GM21367 (cell line): ENCODE data around the gene NFATC2.

Experiments used
- ATAC-seq: cut with Tn5 transposase; IDR thresholded peaks from one replicate; pipeline ENCODE4 v1.9.1; 2021; ENCODE audit not compliant: unreplicated experiment

The NFATC2 gene

DNA sequence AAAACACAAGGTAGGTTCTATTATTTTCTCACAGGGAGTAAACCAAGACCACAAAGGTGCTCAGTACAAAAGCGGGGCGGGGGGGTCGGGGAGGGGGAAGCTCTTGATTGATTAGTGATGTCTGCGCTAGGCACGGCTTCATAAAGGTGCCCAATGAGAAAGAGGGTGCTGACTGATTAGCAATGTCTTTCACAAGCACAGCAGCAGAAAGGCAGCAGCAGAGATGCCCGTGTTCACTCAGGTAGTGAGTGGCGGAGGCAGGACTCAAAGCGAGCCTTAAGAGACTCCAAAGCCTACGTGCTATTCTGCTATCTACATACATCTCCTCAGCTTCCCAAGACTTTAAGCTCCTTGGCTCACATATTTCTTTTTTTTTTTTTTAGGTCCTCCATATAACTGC lies 20.3 kb downstream of the NFATC2 start:
- no peak for ATAC-seq

DNA sequence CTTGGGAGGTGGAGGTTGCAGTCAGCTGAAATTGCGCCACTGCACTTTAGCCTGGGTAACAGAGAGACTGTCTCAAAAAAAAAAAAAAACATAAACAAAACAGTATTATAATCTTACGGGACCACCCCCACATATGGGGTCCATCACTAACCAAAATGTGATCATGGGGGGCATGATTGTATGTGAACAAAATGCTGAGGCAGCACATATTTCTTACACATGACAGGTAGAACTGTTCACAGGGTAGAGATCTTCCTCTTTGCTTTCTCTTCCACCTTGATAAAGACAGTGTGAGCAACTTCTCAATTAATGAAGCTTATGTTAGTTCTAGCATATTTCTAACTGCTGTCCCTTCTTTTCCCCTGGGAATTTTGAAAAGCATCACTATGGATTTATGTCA lies 24.7 kb downstream of the NFATC2 start:
- ATAC-seq = no peak

DNA sequence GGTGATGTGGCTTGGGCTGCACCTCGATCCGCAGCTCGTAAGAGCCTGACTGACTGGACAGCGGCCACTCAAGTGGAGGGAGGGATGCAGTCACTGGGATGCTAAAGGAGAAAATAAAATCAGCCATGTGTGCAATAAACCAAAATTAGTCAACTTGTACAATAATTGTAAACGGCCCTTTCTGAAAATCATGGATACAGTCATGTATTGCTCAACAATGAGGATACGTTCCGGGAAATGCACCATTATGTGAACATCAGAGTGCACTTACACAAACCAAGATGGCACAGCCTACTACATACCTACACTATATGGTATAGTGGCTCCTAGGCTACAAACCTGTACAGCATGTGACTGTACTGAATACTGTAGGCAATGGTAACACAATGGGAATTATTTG lies 25.7 kb downstream of the NFATC2 start:
- no peak for ATAC-seq

DNA sequence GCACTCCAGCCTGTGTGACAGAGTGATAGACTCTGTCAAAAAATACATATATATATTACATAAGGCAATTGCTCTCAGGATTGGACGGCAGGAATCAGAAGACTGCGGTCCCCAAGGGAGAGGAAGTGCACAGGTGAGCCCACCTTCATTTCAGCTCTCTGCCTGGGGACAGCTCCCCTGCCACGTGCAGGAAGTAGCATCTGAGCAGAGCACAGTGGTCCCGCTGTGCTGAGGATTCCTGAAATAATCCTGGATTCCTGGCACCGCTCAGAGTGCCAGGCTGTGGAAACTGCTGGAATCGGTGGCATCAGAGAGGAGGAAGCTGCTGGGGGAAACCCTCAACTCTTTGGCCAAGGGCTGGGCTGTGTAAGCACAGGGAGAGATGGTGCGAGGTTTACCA lies 27.7 kb downstream of the NFATC2 start:
- ATAC-seq = no peak

DNA sequence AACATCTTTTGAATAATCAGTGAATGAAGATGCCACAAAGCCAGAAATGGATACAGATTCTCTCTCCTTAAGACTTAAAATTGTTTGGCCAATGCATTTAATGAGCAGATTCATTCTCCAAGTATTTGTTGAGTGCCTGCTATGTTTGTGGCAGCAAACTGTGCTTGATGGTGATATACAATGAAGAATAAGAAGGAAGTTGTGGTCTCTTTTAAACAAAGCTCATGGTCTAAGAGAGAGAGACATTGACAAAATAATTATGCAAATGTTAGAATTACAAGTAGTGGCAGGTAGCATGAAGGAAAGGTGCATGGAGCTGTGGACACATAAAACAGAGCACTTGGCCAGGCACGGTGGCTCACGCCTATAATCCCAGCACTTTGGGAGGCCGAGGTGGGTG lies 28.3 kb downstream of the NFATC2 start:
- ATAC-seq = no peak

DNA sequence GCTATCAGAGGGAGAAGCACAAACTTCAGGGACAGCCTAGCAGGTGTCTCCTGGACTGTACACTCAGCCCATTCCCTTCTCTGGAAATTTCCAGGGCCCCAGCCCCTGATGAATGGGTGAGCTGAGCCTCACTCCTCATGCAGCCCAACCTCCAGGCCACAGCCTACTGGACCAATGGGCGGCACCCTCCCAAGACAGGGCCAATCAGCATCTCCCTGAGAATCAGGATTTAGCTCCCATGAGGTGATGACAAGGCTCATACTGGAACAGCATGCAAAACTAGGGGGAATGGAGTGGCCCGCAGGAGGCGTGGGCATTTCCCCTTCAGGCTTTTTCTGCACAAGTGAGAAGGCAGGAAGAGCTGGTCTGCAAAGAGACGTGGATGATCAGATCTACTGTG lies 29.0 kb downstream of the NFATC2 start:
- ATAC-seq = no peak

DNA sequence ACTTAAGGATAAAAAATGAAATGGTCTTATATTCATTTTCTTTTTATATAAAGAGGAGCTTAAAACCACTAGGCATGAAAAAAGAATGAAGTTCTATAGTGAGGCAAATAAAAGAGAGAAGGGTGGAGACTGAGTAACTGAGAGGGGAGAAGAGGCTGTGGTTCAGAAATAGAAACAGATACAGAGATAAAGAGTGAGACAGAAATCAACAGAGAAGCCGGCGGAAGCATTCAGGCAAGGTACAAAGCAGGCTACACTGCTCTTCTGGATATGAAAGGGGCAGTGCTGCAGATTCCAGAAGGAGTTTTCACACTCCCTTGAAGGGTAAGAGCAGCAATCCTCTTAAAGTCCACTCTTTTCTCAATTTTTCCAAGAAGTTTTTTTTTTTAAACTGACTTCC lies 29.9 kb downstream of the NFATC2 start:
- ATAC-seq = no peak

DNA sequence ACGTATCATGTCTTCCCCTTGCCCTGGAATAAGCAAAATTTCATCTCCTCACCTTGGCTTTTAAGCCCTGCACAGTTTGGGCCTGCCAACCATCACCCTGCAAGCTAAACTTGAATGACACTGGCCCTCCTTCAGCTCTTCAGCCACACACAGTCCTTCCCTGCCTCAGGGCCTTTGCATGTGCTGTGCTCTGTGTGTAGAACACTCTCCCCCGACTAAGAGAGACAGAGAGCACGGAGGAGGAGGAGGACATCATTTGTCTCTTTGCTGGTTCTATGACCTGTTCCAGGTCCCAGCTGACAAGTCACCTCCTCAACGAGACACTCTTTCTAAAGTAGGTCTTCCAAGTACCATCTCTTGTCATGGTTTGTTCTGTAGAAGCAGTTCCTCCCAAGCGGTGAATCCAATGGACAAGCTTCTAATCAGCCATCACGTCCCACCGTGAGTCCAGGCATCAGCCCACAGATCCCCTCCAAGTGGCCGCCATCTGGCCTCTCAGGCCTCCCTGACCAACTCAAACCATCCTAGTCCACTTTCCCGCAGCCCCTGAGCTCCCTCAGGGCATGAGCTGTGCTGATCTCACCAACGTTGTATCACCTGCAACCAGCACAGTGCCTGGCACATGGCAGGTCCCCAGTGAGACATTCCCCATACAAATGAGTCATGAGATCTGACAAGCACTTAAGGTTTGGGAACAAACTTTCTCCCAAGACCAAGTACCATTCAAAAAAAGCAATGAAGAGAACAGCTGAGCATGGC lies 30.5 kb downstream of the NFATC2 start:
- ATAC-seq = no peak

DNA sequence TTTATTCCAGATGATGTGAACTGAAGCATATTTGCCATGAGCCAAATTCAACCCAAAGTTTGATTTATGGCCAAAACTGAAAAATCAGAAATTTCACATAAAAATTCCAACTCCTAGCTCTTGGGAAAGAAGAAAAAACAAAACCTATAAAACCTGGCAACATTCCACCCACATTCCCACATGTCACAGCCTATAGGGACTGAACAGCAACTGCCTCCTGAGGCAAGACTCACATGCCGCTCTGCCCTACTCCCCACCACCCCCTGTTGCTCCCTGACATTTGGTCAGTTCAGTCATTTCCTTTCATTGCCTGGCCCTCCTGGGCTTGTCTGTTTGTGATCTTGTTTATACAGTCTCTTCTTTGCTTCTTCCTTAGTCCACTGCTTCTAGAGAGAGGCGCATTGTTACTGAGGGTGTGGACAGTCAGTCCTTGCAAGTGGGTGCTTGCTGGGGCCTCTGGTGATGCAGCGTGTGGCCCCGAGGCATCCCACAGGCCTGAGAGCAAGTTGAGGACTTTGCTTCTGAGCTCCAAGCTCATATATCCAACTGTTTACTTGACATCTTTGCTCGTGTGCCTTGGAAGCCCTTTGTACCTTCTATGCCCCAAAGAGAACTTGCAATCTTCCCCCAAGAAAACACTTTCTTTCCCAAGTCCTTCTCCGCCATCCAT lies 31.4 kb downstream of the NFATC2 start:
- ATAC-seq = no peak

DNA sequence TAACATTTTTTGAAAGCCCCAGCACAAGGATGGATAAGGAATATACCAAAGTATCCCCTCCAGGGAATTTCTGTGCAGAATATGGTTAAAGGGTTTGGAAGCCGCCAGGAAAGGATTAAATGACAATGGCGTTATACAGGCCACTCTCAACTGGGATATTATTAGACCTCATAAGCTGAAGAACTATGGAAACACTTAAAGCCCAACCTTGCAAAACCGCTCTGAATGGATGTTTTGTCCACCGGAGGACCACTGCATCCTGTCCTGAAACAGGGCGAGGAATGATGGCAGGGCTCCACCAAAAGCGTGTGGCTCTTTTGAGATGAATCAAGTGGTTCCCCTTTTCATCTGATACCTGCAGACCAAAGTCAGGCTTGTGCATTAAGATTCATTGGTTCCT lies 32.4 kb downstream of the NFATC2 start:
- ATAC-seq = no peak

DNA sequence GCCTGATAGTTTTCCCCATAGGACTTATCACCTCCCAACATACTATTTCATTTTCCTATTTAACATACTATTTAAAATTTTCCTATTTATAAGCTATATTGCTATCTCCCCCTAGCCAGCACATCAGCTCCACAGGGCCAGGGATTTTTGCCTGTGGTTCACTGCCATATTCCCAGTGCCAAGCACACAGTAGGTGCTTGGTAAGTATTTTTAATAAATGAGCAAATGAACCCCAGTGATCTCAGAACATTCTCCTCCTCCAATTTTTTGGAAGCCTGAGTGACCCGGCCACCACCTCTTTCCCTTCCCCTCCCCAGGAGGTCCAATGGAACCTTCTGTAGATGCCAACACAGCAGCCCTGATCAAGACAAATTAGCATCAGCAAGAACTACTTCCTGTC lies 33.3 kb downstream of the NFATC2 start:
- no peak for ATAC-seq

DNA sequence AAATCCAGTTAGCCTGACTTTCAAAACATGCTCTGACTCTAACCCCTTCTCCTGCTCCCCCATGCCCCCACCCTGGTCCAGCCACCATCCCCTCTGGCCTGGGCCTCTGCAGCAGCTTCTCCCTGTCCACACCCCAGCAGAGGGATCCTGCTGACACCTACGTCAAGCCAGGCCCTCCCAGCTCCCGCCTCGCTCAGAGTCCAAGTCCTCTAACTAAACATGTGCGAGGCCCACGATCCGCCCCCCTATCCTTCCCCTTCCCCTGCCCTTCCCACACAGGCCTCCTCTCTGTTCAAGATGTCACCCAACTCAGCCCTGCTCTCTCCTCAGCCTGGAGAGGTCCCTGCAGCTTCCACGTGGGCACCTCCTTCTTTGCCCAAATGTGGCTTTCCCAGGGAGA lies 33.7 kb downstream of the NFATC2 start:
- ATAC-seq = no peak

DNA sequence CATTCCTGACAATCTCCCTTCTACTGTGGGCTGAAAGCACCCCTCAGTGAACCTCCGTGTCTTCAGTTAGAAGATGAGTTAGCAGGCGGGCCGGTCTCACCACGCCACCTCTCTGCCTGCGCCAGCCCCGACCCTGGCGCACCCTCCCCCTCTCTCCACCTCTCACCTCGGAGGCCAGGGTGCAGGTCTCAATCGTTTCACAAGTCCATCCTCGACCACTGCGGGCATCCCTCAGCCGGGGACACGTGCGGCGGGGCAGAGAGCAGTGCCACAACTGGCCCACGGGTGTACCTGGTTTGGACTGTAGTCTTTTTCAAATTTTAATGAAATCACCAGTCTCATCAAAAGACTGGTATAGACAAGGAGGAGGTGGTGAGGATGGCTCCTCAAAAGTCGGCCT lies 34.4 kb downstream of the NFATC2 start:
- ATAC-seq = no peak

DNA sequence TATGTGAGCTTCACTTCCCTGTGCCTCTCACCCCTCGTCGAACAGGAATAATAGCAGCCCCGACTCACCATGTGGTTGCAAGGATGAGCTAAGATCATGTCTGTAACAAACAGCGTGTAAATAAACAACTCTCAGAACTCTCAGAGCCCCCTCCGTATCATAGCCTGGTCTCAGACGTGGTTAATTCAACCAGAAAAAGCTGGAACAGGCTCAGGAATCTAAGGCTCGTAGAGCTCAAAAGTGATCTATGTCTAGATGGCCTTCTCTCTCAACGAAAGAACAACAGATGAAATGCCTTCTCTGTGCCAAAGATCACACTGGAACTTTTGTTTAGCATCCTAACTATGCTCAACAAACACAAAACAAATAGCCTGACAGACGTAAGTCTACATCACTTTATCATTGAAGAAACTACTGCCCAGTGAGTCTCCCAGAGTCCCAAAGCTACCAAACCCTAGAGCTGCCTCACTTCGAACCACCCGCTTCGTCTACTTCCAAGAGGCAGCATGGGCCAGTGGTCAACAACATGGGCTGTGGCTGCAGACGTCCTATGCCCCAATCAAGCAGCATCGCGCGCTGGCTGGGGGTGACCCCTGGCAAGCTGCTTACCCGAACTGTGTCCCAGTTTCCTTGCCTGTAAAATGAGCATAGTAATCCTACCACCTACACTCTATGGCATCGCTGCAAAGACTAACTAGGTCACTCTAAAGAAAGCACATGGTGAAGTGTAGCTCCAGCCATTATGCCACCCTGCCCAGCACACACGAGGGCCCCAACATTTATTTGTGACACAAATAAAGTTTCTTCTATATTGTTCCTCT lies 35.1 kb downstream of the NFATC2 start:
- no peak for ATAC-seq

DNA sequence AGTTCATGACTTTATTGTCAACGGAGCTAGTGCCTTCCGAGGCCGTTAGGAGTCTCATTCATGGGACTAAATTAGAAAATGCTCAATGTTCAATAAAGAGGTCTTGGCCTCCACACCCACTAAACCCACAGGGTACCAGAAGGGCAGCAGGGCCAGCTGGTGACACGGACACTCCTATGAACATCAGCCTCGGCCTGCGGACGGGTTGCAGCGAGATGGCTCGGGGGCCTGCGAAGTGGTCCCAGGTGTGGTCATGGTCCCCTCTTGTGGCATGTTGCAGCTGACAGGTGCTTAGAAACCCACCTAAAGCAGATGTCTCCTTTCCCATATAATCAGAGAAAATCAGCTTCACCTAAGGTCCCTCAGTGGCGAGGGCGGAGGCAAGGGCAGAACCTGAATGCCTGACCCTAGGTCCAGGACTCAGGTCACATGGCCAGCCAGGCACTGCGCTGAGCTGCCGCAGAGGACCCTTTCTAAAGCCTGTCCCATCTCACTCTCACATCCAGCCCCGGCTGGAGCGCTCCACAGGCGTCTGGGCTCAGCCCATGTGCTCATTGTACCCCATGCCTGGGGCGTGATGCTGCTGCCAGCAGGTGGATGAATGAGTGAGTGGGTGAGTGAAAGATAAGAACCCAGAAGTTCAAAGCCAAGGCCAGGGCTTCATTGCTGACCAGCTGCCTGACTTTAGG lies 35.8 kb downstream of the NFATC2 start:
- ATAC-seq = no peak

DNA sequence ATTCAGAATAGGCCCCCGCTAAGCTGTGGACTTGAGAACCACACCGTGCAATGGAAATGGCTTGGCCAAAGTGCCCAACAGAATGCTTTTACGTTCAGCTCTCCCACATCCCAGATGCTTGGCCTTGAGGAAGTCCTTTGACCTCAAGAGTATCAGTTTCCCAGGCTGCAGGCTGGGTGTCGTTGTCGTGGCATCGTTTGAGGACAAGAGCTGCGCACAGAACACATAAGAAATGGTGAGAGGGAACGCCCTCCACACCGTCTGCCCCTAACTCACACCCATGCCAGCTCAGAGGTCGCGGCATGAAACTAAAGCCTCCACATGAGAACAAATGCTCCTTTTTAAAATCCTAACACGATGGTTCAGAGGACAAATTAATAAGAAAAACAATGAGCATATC lies 37.0 kb downstream of the NFATC2 start:
- no peak for ATAC-seq

DNA sequence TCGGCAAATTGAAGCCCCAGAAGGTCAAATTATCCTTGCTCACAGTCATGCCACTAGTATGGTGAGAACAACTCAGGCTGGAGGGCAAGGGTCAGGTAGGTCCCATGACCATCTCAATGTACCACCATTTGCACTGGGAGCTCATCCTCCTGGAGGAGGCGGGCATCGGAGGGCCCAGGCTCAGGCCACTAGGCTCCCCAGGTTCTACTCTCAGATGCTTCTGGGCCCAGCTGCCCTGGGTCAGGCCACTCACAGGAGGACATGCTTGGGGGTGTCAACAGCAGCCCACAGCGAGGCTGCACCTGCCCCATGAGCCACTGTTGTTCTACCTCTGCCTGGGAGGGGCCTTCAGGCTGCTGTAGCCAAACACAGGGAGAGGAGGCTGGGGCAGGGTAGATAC lies 39.1 kb downstream of the NFATC2 start:
- no peak for ATAC-seq

DNA sequence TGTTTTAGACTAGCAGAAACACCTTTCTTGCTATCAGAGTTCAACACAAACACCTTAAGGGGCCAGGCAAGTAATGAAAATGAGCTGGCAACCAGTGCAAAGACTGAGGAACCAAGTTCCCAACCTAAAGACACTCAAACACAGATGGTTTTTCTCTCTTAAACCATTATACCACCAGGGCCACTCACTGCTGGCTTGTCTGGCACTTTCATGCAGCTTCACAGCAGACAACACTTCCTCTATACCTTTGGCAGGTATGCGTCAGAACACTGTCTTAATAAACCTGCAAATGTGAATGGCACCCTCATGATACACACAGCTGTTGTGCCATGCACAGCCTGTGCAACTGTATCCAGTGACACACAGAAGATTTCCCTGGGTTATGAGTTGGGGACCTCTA lies 41.6 kb downstream of the NFATC2 start:
- no peak for ATAC-seq

DNA sequence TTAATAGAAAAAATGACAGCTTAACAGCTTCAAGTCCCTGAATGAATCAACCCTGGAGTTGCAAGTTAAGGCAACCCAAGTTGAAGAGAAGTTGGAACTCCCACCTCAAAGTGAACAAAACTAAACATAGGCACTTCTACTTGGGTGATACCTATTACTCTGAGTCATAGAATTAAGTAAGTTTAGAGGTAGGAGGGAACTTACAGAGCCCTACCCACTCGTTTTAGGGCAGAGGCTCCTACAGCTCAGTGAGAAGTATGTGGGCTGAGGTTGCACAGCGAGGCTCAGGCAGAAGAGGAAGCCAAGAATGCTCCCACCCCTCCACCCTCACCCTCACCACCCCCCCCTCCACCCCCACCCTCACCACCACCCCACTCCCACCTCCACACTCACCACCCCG lies 42.2 kb downstream of the NFATC2 start:
- peak; percentile 52 for ATAC-seq

DNA sequence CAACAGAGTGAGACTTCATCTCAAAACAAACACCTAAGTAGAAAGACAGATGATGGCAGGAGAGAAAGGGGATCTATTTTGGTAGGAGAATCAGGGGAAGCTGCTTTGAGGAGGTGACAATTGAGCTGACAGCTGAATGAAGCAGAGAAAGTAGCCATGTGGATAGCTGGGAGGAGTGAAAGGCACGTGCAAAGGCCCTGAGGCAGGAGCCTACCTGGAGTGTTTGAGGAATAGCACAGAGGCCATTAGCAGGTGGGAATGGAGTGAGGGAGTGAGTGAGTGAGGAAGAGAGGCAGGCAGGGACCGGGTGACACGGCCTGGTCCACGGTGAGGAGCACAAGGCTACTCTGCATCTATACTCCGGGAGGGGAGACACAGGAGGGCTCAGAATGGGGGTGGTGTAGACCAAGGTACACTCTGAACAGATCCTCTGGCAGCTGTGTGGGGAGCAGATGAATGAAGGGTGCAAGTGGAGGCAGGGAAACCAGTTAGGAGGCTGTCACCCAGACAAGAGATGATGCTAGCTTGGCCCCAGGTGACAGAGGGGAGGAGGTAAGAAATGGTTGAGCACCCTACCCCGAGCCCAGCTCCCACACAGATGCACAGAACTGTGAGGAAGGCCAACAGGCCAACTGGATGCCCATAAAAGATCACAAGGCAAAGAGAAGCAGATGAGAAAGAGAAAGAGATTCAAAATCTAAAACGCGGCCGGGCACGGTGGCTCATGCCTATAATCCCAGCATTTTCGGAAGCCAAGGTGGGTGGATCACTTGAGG lies 43.6 kb downstream of the NFATC2 start:
- no peak for ATAC-seq
